Activated T-cell treated with anti-CD3 and anti-CD28 coated beads for 1 hour (primary cell): ENCODE results near the gene CREG2.
A peak's percentile ranks its signal among the peaks of the same experiment; 100 is the strongest.
"Not testable (repeated sequence)": the region's sequence is repeated elsewhere in the genome, so short reads cannot be mapped to it uniquely, and the experiment has no call there.

Source experiments
- DNase-seq: peaks from one replicate; pipeline ENCODE4 v3.0.0-alpha.2; 2020; ENCODE audit warnings: low read depth

CREG2 gene

GRCh38 chr2:101344137-101344536 lies 43.2 kb downstream of the CREG2 start:
- DNase-seq = no peak

- no peak for DNase-seq
Observed at GRCh38 chr2:101342625-101343008, 44.7 kb downstream of the CREG2 start.

- peak; percentile 68 for DNase-seq
Observed at GRCh38 chr2:101341901-101342624, 45.2 kb downstream of the CREG2 start.

GRCh38 chr2:101341421-101341820 lies 45.9 kb downstream of the CREG2 start:
- peak; percentile 18 for DNase-seq

- DNase-seq = no peak
Observed at GRCh38 chr2:101340141-101340551, 47.2 kb downstream of the CREG2 start.

- no peak for DNase-seq
Observed at GRCh38 chr2:101339266-101339880, 47.9 kb downstream of the CREG2 start.

GRCh38 chr2:101337877-101338276 lies 49.4 kb downstream of the CREG2 start:
- DNase-seq = no peak

GRCh38 chr2:101332885-101333766 lies 54.2 kb downstream of the CREG2 start:
- DNase-seq = no peak

- no peak for DNase-seq
Observed at GRCh38 chr2:101331202-101331601, 56.1 kb downstream of the CREG2 start.

- DNase-seq = no peak
Observed at GRCh38 chr2:101330253-101330933, 56.9 kb downstream of the CREG2 start.

- no peak for DNase-seq
Observed at GRCh38 chr2:101329026-101329425, 58.3 kb downstream of the CREG2 start.

- no peak for DNase-seq
Observed at GRCh38 chr2:101328474-101329007, 58.8 kb downstream of the CREG2 start.

GRCh38 chr2:101327863-101328394 lies 59.4 kb downstream of the CREG2 start:
- DNase-seq = no peak

GRCh38 chr2:101325425-101325824 lies 61.9 kb downstream of the CREG2 start:
- DNase-seq = no peak

- DNase-seq = not testable (repeated sequence)
Observed at GRCh38 chr2:101316568-101316967, 70.7 kb downstream of the CREG2 start.

GRCh38 chr2:101311696-101312017 lies 75.6 kb downstream of the CREG2 start:
- DNase-seq = no peak

- DNase-seq = no peak
Observed at GRCh38 chr2:101310834-101311695, 76.2 kb downstream of the CREG2 start.

GRCh38 chr2:101310090-101310833 lies 77.0 kb downstream of the CREG2 start:
- no peak for DNase-seq

- DNase-seq = peak; percentile 93
Observed at GRCh38 chr2:101308432-101309210, 78.7 kb downstream of the CREG2 start, which contains the start of gene RNF149. TSS of gene RNF149 (minus strand) at chr2:101308701. CDS start at chr2:101308588, 113 bp downstream.
